K562 (cell line): ENCODE data around the gene FAM149B1. TPM values are rescaled to one million over a fixed set of nuclear protein-coding genes. Genes with fewer than 3 reads are reported as not detected.

Experiments used
- ATAC-seq: fragments of 200-7000 bp; cut with Tn5 transposase; 3 replicates; pipeline ENCODE4 v1.9.1; 2020; ENCODE audit warnings: moderate library complexity
- BruUV-seq: library from RNA; stranded (reverse); fragments of 400-500 nt; replicated peaks from 2 replicates; lab custom pipeline; 2021; lab: Mats Ljungman, UMichigan
- CTCF ChIA-PET: fragments of 300-600 bp; formaldehyde crosslinking; extraction: SDS; loops from one replicate; lab custom pipeline; 2021; ENCODE audit warnings: low intra/inter-chr PET ratio; lab: Yijun Ruan, JAX
- POLR2A ChIA-PET: fragments of 300-600, 350-650 bp; sonication (Branson Sonifier 250); formaldehyde crosslinking; extraction: SDS; loops from one replicate; lab custom pipeline; 2021; ENCODE audit warnings: antibody characterized with exemption, inconsistent platforms; lab: Yijun Ruan, JAX
- DNase-seq, 4 experiments: peaks; one replicate each; pipeline versions ENCODE4 v3.0.0 to v3.0.0-alpha.2; 2011 to 2018; ENCODE audit warnings: low spot score in 3 of 4, mixed read lengths in 3 of 4; ENCODE audit errors: extremely low read depth in 1 of 4
- FAIRE-seq: peaks from 2 replicates; lab custom pipeline; 2011; peaks lifted over from hg19 to GRCh38; lab: Jason Lieb, UNC
- H2AFZ ChIP-seq: 2 replicates; pipeline ENCODE4 v1.6.0; 2011; ENCODE audit warnings: low read depth, low read length, control low read depth, inconsistent platforms
- H3K27ac ChIP-seq: fragments of 200-600 bp; 3 replicates; pipeline ENCODE4 v1.8.0; 2011; ENCODE audit warnings: low read depth, mild to moderate bottlenecking, control low read depth, inconsistent platforms, low read length, moderate library complexity, mixed read lengths; ENCODE audit errors: extremely low read depth
- H3K27me3 ChIP-seq, 2 experiments: fragments of 300-600 bp in 1 of 2; 2 replicates in 1 of 2; 3 replicates in 1 of 2; pipeline versions ENCODE4 v1.6.0 to v1.8.0; 2011; ENCODE audit warnings: inconsistent platforms in 2 of 2, low read length in 2 of 2, mild to moderate bottlenecking in 1 of 2, mixed read lengths in 1 of 2, moderate library complexity in 1 of 2; ENCODE audit not compliant: control insufficient read depth in 2 of 2, insufficient read depth in 2 of 2
- H3K36me3 ChIP-seq: fragments of 300-600 bp; 3 replicates; pipeline ENCODE4 v1.8.0; 2011; ENCODE audit warnings: mild to moderate bottlenecking, low read length, inconsistent platforms; ENCODE audit not compliant: control insufficient read depth, insufficient read depth
- H3K4me1 ChIP-seq, 2 experiments: fragments of 200-600 bp in 1 of 2; replicated peaks in 1 of 2; 2 replicates in 1 of 2; 3 replicates in 1 of 2; pipeline versions ENCODE4 v1.5.1 to v1.8.0; 2011; ENCODE audit warnings: inconsistent platforms in 2 of 2, low read length in 2 of 2, mild to moderate bottlenecking in 1 of 2, mixed read lengths in 1 of 2, moderate library complexity in 1 of 2; ENCODE audit not compliant: control insufficient read depth in 2 of 2, insufficient read depth in 2 of 2
- H3K4me2 ChIP-seq: 2 replicates; pipeline ENCODE4 v1.6.1; 2011; ENCODE audit warnings: low read length, control low read depth, inconsistent platforms, mixed read lengths; ENCODE audit not compliant: insufficient read depth
- H3K4me3 ChIP-seq: fragments of 200-600 bp; sonication (generic), shearing (Covaris generic); 2 replicates; pipeline ENCODE4 v1.5.1; 2016; ENCODE audit warnings: control low read depth, inconsistent platforms
- H3K79me2 ChIP-seq: fragments of 200-600 bp; 3 replicates; pipeline ENCODE4 v1.8.0; 2011; ENCODE audit warnings: low read length, inconsistent platforms; ENCODE audit not compliant: control insufficient read depth, insufficient read depth
- H3K9ac ChIP-seq, 2 experiments: 2 replicates each; pipeline versions ENCODE4 v1.6.0 to v1.6.1; 2011; ENCODE audit warnings: low read depth in 2 of 2, low read length in 2 of 2, control low read depth in 1 of 2, inconsistent platforms in 1 of 2, mild to moderate bottlenecking in 1 of 2, mixed read lengths in 1 of 2; ENCODE audit not compliant: insufficient read depth in 1 of 2
- H3K9me1 ChIP-seq: one replicate; pipeline ENCODE4 v1.6.0; 2011; ENCODE audit warnings: inconsistent platforms, mild to moderate bottlenecking, low read length, moderate library complexity; ENCODE audit not compliant: control insufficient read depth, insufficient read depth
- H3K9me3 ChIP-seq: replicated peaks from 2 replicates; pipeline ENCODE4 v1.5.1; 2011; ENCODE audit warnings: low read depth, low read length, inconsistent platforms; ENCODE audit not compliant: control insufficient read depth, insufficient read depth
- H4K20me1 ChIP-seq: replicated peaks from 2 replicates; pipeline ENCODE4 v1.6.1; 2011; ENCODE audit warnings: low read length, inconsistent platforms, mixed read lengths; ENCODE audit not compliant: control insufficient read depth, insufficient read depth
- C11orf30 ChIP-seq: fragments of 450-650 bp; IDR thresholded peaks from 2 replicates; pipeline ENCODE4 v1.6.1; 2016; ENCODE audit warnings: low read depth, mild to moderate bottlenecking
- CBFA2T2 ChIP-seq: fragments of 450-650 bp; conservative IDR thresholded peaks from 2 replicates; pipeline ENCODE4 v1.6.1; 2017; ENCODE audit warnings: mild to moderate bottlenecking
- GATA2 ChIP-seq: sonication (generic); formaldehyde crosslinking; IDR thresholded peaks from 2 replicates; pipeline ENCODE4 v1.4.0; 2020; ENCODE audit warnings: mild to moderate bottlenecking, missing genetic modification reagents
- ILF3 ChIP-seq: fragments of 450-650 bp; IDR thresholded peaks from 2 replicates; pipeline ENCODE4 v1.6.1; 2018; ENCODE audit warnings: antibody characterized with exemption, mild to moderate bottlenecking, moderate library complexity, borderline replicate concordance
- KDM2B ChIP-seq: fragments of 250-450 bp; sonication (Bioruptor Pico); IDR thresholded peaks from 2 replicates; pipeline ENCODE4 v1.8.0; 2021; ENCODE audit warnings: mild to moderate bottlenecking, moderate library complexity
- MAFF ChIP-seq: IDR thresholded peaks from 2 replicates; pipeline ENCODE4 v1.6.1; 2012; ENCODE audit warnings: low read length, improper control_type of control experiment
- MAFK ChIP-seq: IDR thresholded peaks from 2 replicates; pipeline ENCODE4 v1.6.1; 2011; ENCODE audit warnings: low read length, improper control_type of control experiment
- MBD1 ChIP-seq: fragments of 250-450 bp; sonication (Bioruptor Pico); IDR thresholded peaks from 2 replicates; pipeline ENCODE4 v1.8.0; 2022; ENCODE audit warnings: inconsistent platforms
- NFE2 ChIP-seq: IDR thresholded peaks from 2 replicates; pipeline ENCODE4 v1.6.1; 2014; ENCODE audit warnings: antibody characterized with exemption, low read depth
- NR2C1 ChIP-seq, 2 experiments: fragments of 450-650 bp; IDR thresholded peaks; 2 replicates each; pipeline ENCODE4 v1.6.1; 2017; ENCODE audit warnings: mild to moderate bottlenecking in 2 of 2, antibody characterized with exemption in 1 of 2, inconsistent platforms in 1 of 2, missing compliant biosample characterization in 1 of 2, missing genetic modification characterization in 1 of 2
- NR2F6 ChIP-seq: fragments of 450-650 bp; formaldehyde crosslinking; IDR thresholded peaks from 2 replicates; pipeline ENCODE4 v1.4.0; 2020; ENCODE audit warnings: mild to moderate bottlenecking
- POLR2A ChIP-seq: fragments of 450-650 bp; conservative IDR thresholded peaks from 2 replicates; pipeline ENCODE4 v1.6.1; 2016
- RAD51 ChIP-seq: fragments of 450-650 bp; IDR thresholded peaks from 2 replicates; pipeline ENCODE4 v1.7.1; 2016; ENCODE audit warnings: low read depth, mild to moderate bottlenecking, borderline replicate concordance
- USF2 ChIP-seq: sonication (generic); formaldehyde crosslinking; IDR thresholded peaks from 2 replicates; pipeline ENCODE4 v1.5.0; 2020; ENCODE audit warnings: missing genetic modification reagents
- XRCC3 ChIP-seq: fragments of 450-650 bp; IDR thresholded peaks from 2 replicates; pipeline ENCODE4 v1.6.1; 2017; ENCODE audit warnings: mild to moderate bottlenecking, moderate library complexity
- ZC3H4 ChIP-seq: sonication (generic); formaldehyde crosslinking; IDR thresholded peaks from 2 replicates; pipeline ENCODE4 v1.9.0; 2021; ENCODE audit warnings: missing genetic modification reagents, borderline replicate concordance
- ZNF134 ChIP-seq: fragments of 250-450 bp; sonication (Bioruptor Pico); conservative IDR thresholded peaks from 2 replicates; pipeline ENCODE4 v1.4.0; 2020
- WGBS: fragments of 100-300 bp; shearing (Covaris generic); methylation state at CpG from one replicate; pipeline ENCODE4 v1.1.6; 2016; ENCODE audit warnings: low coverage, mixed read lengths; ENCODE audit not compliant: insufficient coverage; ENCODE audit errors: missing lambda C conversion rate; 5-methylcytosine and 5-hydroxymethylcytosine counted together
- in situ Hi-C: fragments of 300-500 bp; cut with MboI; formaldehyde crosslinking; loops from 4 replicates; pipeline ENCODE4 v1.15.0; 2018; ENCODE audit warnings: inconsistent platforms, mixed read lengths
- intact Hi-C: fragments of 100-400 bp; cut with micrococcal nuclease; formaldehyde crosslinking; loops from 2 replicates; pipeline ENCODE4 v1.14.2; 2022
- polyA plus RNA-seq, 8 experiments: library from polyadenylated mRNA; depleted of rRNA in 4 of 8; stranded (reverse) in 5 of 8; unstranded in 3 of 8; fragments of >200 nt; fragmentation: Nextera tagmentation in 2 of 8; fragmentation: Illumina TruSeq in 1 of 8; extraction: Ambion mirVana in 2 of 8; extraction: Trizol in 1 of 8; gene quantifications; 2 replicates each; pipeline versions ENCODE4 v1.2.1 to v1.2.3, GENCODE V29; 2011 to 2014; ENCODE audit warnings: inconsistent platforms in 1 of 8, missing spikeins in 1 of 8
- total RNA-seq, 7 experiments: library from RNA; depleted of rRNA in 6 of 7; stranded (reverse); fragments of >200 nt in 6 of 7; fragmentation: Illumina TruSeq in 2 of 7; extraction: Trizol in 2 of 7; gene quantifications; 2 replicates each; pipeline versions ENCODE4 v1.2.1 to v1.2.3, GENCODE V29; 2011 to 2021; ENCODE audit warnings: low replicate concordance in 1 of 7
- TF ChIP-seq, protein P1 (sequence below), 2 experiments: IDR thresholded peaks; 2 replicates each; pipeline ENCODE4 v1.6.1; 2012; ENCODE audit warnings: improper control_type of control experiment in 2 of 2, low read depth in 2 of 2, low read length in 2 of 2, borderline replicate concordance in 1 of 2

The FAM149B1 gene
- total and polyA plus RNA-seq, 9 of the 15 experiments (the other 6 are each of a cell fraction or from before 2014, with no cell fraction given): 4.2 to 18.5 (median 9.3) TPM

- TF ChIP-seq MAFK: peak; percentile 40; the same call in 1 of the 2 replicates
- no peak for TF ChIP-seq USF2 (CRISPR knock-in tag)
- no peak for TF ChIP-seq XRCC3
- TF ChIP-seq, protein P1, sequence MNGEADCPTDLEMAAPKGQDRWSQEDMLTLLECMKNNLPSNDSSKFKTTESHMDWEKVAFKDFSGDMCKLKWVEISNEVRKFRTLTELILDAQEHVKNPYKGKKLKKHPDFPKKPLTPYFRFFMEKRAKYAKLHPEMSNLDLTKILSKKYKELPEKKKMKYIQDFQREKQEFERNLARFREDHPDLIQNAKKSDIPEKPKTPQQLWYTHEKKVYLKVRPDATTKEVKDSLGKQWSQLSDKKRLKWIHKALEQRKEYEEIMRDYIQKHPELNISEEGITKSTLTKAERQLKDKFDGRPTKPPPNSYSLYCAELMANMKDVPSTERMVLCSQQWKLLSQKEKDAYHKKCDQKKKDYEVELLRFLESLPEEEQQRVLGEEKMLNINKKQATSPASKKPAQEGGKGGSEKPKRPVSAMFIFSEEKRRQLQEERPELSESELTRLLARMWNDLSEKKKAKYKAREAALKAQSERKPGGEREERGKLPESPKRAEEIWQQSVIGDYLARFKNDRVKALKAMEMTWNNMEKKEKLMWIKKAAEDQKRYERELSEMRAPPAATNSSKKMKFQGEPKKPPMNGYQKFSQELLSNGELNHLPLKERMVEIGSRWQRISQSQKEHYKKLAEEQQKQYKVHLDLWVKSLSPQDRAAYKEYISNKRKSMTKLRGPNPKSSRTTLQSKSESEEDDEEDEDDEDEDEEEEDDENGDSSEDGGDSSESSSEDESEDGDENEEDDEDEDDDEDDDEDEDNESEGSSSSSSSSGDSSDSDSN (IDR thresholded peaks at IDR 0.05; ENCODE audit: borderline replicate concordance in 1 of 2, low read depth in 2 of 2, low read length in 2 of 2): no peak
- peak; percentile 37; the same call in 1 of the 2 replicates for TF ChIP-seq MAFF
- peak; percentile 14; the same call in 1 of the 2 replicates for TF ChIP-seq NFE2
- peak; percentile 80 for TF ChIP-seq C11orf30
- no peak for TF ChIP-seq ILF3
Measured at GRCh38 chr10:73264423-73264822, 96.5 kb downstream of the FAM149B1 start (continued).

- POLR2A ChIA-PET: interaction anchor here (0.9 to 1.4 kb wide), 2 partner anchors 11 to 21 kb away, joined by 3 to 4 read pairs; no protein-coding TSS in a partner anchor
- no peak for FAIRE-seq
- no peak for TF ChIP-seq GATA2 (CRISPR knock-in tag)
- no peak for TF ChIP-seq NR2F6 (CRISPR knock-in tag)
- TF ChIP-seq CBFA2T2: 0 out of 2 replicates have a peak, but pooled peaks have one; percentile 4
- no peak for TF ChIP-seq MBD1 (CRISPR knock-in tag)
- TF ChIP-seq ZNF134: no peak
- TF ChIP-seq RAD51: peak; percentile 74
- TF ChIP-seq NR2C1 (IDR thresholded peaks at IDR 0.05): no peak
- TF ChIP-seq NR2C1 (tag; IDR thresholded peaks at IDR 0.05): no peak
- TF ChIP-seq USF2 (CRISPR knock-in tag): peak; percentile 66
- TF ChIP-seq POLR2A: no peak
- no peak for TF ChIP-seq KDM2B
- no peak for TF ChIP-seq ZC3H4 (CRISPR knock-in tag)
Measured at GRCh38 chr10:73281097-73281496, 113.2 kb downstream of the FAM149B1 start.

More at GRCh38 chr10:73281097-73281496, 113.2 kb downstream of the FAM149B1 start:
- Histone ChIP-seq H3K9ac (no peak overlapping the region), H3K79me2 (no peaks in the 10 kb centered on the region), H3K27me3 (no peaks in the 10 kb centered on the region), H3K9me3 (no peaks in the 10 kb centered on the region), H3K36me3 (no peaks in the 10 kb centered on the region), H2AFZ (no peak overlapping the region), H3K4me1 (no peaks in the 10 kb centered on the region), H3K4me3 (no peak overlapping the region), H3K4me2 (no peak overlapping the region), H3K27ac (no peak overlapping the region), H4K20me1 (no peaks in the 10 kb centered on the region), H3K9me1 (no peaks in the 10 kb centered on the region)
- in situ Hi-C loops: no loop called here
- WGBS: 30% methylated on average over 3 of the region's 3 CpGs
- intact Hi-C loops: no loop called here
- DNase-seq (no peak), ATAC-seq (no peak)
- no TSS peak for BruUV-seq
- CTCF ChIA-PET: no interaction called here
